Right cardiac atrium (tissue), 5 donors: Measurements from ENCODE around the gene SSB. TPM values are rescaled to one million over a fixed set of nuclear protein-coding genes. Genes with fewer than 3 reads are reported as not detected.
"Not testable (repeated sequence)": the region's sequence is repeated elsewhere in the genome, so short reads cannot be mapped to it uniquely, and the experiment has no call there.

ENCODE experiments used
- ATAC-seq, 2 donors: fragments of 200-7000 bp; cut with Tn5 transposase; one replicate each; pipeline versions ENCODE4 v1.8.0 to v1.9.1; 2020; ENCODE audit warnings: moderate library complexity in 2 of 2, mild to moderate bottlenecking in 1 of 2
- DNase-seq, 3 donors: peaks; one replicate each; pipeline ENCODE4 v3.0.0-alpha.2; 2020
- H3K27ac ChIP-seq: one replicate; pipeline ENCODE4 v1.5.1; 2013; ENCODE audit warnings: mild to moderate bottlenecking, low read length, control low read depth, moderate library complexity
- H3K27me3 ChIP-seq: one replicate; pipeline ENCODE4 v1.6.1; 2013; ENCODE audit not compliant: control insufficient read depth, insufficient read depth
- H3K4me1 ChIP-seq: one replicate; pipeline ENCODE4 v1.6.1; 2013; ENCODE audit warnings: low read length; ENCODE audit not compliant: control insufficient read depth, insufficient read depth
- H3K4me3 ChIP-seq: one replicate; pipeline ENCODE4 v1.5.1; 2013; ENCODE audit warnings: low read length, control low read depth
- H3K9me3 ChIP-seq: one replicate; pipeline ENCODE4 v1.6.1; 2013; ENCODE audit warnings: low read length; ENCODE audit not compliant: control insufficient read depth
- WGBS: extraction: QIAGEN DNeasy Blood & Tissue Kit; methylation state at CpG from one replicate; pipeline ENCODE4 v1.1.7; 2013; 5-methylcytosine and 5-hydroxymethylcytosine counted together
- intact Hi-C, 4 donors: fragments of 100-400 bp; cut with DNase I; formaldehyde crosslinking; loops; one replicate each; pipeline versions ENCODE4 v1.11.0 to v1.14.0; 2022 to 2023
- polyA plus RNA-seq: library from polyadenylated mRNA; stranded (reverse); fragments of 200-250 nt; gene quantifications from one replicate; pipeline ENCODE4 v1.2.3, GENCODE V29; 2013
- total RNA-seq, 4 donors: library from RNA; stranded (reverse); fragmentation: NEBNext Ultra II Directional; extraction: Animal tissue kit (Norgen Biotek cat#: 25700); gene quantifications; one replicate each; pipeline ENCODE4 v1.2.1, GENCODE V29; 2021
- donor health status: healthy with polysubstance abuse.
- donor health status: DM: no; HTN: yes; CAD: no.
- donor health status: DM: no; HTN: no; CAD: no.
- donor health status: DM: no; HTN: yes; CAD: no; lungs with severe emphysema.
- donor health status: DM: yes; HTN: yes; CAD: no.

The SSB gene
- total and polyA plus RNA-seq, 5 donors: 55.2 to 73.3 (median 60.6) TPM

DNA sequence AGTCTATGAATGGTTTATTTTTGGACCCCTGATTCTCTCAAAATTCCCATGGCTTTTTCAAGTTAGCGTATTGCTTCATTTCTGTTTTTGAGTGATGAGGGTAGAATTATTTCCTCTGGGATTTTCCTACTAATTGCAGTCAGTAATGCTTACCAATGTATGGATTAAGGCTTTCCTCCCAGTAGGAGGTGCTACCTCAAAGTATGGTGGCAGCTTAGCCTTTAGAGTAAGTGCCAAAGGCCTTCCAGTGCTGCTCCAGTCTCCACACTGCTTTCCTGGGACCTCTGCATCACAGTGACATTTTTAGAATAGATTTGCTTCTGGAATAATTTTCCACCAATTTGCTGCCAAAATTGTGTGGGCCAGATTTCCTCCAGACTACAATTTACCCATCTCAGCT, 16.2 kb upstream of the SSB start:
- DNase-seq: no peak
- no peak overlapping the region for H3K4me3 ChIP-seq
- no peaks in the 10 kb centered on the region for H3K27me3 ChIP-seq
- intact Hi-C loops: no loop called here
- no peak overlapping the region for H3K27ac ChIP-seq
- ATAC-seq: no peak
- 100% methylated on average over 1 of the region's 1 CpG for WGBS
- no peaks in the 10 kb centered on the region for H3K9me3 ChIP-seq
- H3K4me1 ChIP-seq: no peaks in the 10 kb centered on the region

DNA sequence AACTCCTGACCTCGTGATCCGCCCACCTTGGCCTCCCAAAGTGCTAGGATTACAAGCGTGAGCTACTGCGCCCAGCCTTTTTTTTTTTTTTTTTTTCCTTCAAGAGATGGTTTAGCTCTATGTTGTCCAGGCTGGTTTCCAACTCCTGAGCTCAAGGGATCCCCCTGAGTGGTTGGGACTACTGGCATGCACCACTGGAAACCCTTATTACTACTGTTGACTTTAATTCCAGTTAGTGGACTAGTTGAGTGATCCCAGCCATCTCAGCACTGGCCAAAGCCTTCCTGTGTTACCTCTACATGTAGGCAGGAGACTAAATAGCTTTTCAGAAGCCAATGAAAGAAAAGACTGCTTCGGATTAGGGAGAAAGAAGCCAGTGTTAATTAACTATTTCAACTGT, 8.1 kb upstream of the SSB start:
- intact Hi-C loops: no loop called here
- ATAC-seq (no peak), DNase-seq (no peak)
- H3K9me3 ChIP-seq: no peaks in the 10 kb centered on the region
- no peaks in the 10 kb centered on the region for H3K4me1 ChIP-seq
- no peak overlapping the region for H3K27ac ChIP-seq
- no peak overlapping the region for H3K4me3 ChIP-seq
- no peaks in the 10 kb centered on the region for H3K27me3 ChIP-seq
- WGBS: 78% methylated on average over 5 of the region's 5 CpGs

DNA sequence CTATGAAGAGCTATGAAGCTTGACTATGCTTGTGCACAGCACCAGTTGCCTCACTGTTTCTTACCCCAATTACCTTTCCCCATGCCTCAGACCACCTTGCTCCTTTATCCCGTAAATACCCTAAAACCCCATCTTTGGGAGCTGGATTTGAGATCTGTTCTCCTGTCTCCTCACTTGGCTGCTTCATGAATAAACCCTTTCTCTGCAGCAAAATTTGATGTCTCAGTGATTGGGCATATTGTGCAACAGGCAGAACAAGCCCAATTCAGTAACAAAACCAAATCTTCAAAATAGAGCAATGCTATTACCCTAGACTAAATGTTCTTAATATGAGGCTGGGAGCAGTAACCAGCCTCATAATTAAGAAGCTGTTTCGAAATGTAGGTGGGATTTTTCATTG, 3.5 kb upstream of the SSB start:
- ATAC-seq: no peak
- DNase-seq: no peak
- no peaks in the 10 kb centered on the region for H3K27me3 ChIP-seq
- H3K27ac ChIP-seq: no peak overlapping the region
- intact Hi-C loops: no loop called here
- WGBS: 95% methylated on average over 2 of the region's 2 CpGs
- H3K4me3 ChIP-seq: no peak overlapping the region
- no peaks in the 10 kb centered on the region for H3K4me1 ChIP-seq
- H3K9me3 ChIP-seq: no peaks in the 10 kb centered on the region

DNA sequence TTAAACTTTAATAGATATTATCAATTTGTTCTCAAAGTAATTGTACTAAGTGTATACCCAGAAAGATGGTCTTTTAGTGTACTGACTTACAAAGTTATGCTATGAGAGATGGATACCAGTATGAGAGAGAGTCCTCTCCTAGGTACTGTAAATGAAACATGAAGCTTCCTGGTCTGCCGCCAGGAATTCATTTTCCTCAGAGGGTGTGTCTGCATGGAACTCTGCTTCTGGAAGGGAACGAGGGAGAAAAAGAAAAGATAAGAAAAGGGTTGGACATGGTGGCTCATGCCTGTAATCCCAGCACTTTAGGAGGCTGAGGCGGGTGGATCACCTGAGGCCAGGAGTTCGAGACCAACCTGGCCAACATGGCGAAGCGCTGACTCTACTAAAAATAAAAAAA, 2.2 kb upstream of the SSB start:
- no peak overlapping the region for H3K27ac ChIP-seq
- no peaks in the 10 kb centered on the region for H3K9me3 ChIP-seq
- H3K4me1 ChIP-seq: no peaks in the 10 kb centered on the region
- DNase-seq (no peak), ATAC-seq (no peak)
- intact Hi-C loops: no loop called here
- WGBS: 77% methylated on average over 6 of the region's 6 CpGs
- H3K4me3 ChIP-seq: no peak overlapping the region
- H3K27me3 ChIP-seq: no peaks in the 10 kb centered on the region

DNA sequence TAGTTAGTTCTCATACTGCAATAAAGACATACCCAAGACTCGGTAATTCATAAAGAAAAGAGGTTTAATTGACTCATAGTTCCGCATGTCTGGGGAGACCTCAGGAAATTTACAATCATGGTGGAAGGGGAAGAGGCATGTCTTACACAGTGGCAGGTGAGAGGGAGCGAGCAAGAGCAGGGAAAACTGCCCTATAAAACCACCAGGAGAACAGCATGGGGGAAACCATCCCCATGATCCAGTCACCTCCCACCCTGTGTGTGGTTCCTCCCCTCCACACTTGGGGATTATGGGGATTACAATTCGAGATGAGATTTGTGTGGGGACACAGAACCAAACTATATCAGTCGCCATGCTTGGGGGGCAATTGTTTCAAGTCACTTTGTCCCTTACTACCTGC, 1.1 kb upstream of the SSB start:
- ATAC-seq (no peak), DNase-seq (no peak)
- Histone ChIP-seq H3K27me3 (no peaks in the 10 kb centered on the region), H3K9me3 (no peaks in the 10 kb centered on the region), H3K4me3 (no peak overlapping the region), H3K27ac (no peak overlapping the region), H3K4me1 (no peaks in the 10 kb centered on the region)
- intact Hi-C loops: no loop called here
- 86% methylated on average over 5 of the region's 5 CpGs for WGBS

DNA sequence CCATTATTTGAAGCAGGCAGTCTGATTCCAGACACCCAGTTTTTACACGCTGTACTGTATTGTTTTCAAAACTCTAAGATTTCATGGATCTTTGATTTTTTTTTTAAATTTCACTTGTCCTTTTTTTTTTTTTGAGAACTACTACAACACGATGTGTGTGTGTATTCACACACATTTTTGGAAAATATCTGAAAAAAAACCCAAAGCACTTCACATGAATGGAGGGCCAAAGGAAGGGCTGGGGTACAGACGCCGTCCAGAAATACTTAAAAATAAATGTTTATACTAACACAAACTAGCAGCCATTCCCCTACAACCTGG, 314 bp upstream of the SSB start:
- Histone ChIP-seq H3K27me3 (no peaks in the 10 kb centered on the region), H3K9me3 (no peaks in the 10 kb centered on the region), H3K4me1 (no peaks in the 10 kb centered on the region), H3K27ac (peak overlapping the region; percentile 87), H3K4me3 (peak overlapping the region; percentile 81)
- intact Hi-C loops: no loop called here
- WGBS: 10% methylated on average over 4 of the region's 4 CpGs
- ATAC-seq (no peak), DNase-seq (no peak)

DNA sequence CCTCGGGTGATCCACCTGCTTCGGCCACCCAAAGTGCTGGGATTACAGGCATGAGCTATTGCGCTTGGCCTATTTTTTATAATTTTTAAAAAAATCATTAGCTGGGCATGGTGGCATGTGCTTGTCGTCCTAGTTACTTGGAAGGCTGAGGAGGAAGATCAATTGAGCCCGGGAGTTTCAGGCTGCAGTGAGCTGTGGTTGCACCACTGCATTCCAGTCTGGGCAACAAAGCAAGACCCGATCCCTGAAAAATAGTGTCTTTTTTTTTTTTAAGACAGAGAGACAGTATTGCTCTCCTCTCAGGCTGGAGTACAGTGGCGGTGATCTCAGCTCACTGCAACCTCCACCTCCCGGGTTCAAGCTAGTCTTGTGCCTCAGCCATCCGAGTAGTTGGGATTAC, 4.8 kb downstream of the SSB start:
- Histone ChIP-seq H3K27ac (no peak overlapping the region), H3K4me3 (no peak overlapping the region), H3K4me1 (no peaks in the 10 kb centered on the region), H3K9me3 (no peaks in the 10 kb centered on the region), H3K27me3 (no peaks in the 10 kb centered on the region)
- ATAC-seq (no peak), DNase-seq (no peak)
- intact Hi-C loops: no loop called here
- 93% methylated on average over 9 of the region's 9 CpGs for WGBS

DNA sequence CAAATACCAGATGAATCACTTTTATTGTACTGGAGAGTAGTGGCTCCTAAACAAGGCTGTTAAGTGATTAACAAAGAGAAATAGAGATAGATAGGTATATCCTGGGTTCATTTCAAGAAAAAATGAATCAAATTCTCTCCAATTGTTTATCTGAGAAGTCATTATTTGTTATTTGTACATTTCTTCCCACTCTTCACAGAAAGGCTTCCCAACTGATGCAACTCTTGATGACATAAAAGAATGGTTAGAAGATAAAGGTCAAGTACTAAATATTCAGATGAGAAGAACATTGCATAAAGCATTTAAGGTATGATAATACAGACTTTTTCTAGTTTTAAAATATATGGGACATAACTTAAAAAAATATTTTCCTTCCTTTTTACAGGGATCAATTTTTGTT, 7.9 kb downstream of the SSB start:
- Histone ChIP-seq H3K4me3 (no peak overlapping the region), H3K9me3 (no peaks in the 10 kb centered on the region), H3K27me3 (no peaks in the 10 kb centered on the region), H3K27ac (no peak overlapping the region), H3K4me1 (no peaks in the 10 kb centered on the region)
- DNase-seq: no peak
- intact Hi-C loops: no loop called here
- no peak for ATAC-seq

DNA sequence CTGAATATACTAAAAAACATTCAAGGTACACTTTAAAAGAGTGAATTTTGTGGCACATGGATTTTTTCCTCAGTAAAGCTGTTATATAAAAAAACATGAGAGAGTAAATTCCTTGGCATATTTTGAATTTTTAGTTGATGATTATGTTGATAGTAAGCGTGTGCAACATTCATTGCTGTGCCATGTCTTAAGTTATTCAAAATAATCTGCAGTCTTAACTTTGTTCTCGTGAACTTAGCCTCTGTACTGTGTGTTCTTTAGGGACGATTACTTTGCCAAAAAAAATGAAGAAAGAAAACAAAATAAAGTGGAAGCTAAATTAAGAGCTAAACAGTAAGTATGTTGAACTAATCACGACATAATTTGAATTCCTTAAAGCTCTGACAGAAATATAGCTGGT, 9.6 kb downstream of the SSB start:
- no peaks in the 10 kb centered on the region for H3K9me3 ChIP-seq
- WGBS: 58% methylated on average over 4 of the region's 4 CpGs
- H3K27ac ChIP-seq: no peak overlapping the region
- H3K4me1 ChIP-seq: no peaks in the 10 kb centered on the region
- ATAC-seq: peak in 1 of 2 donors; percentile 31
- no peak for DNase-seq
- intact Hi-C loops: no loop called here
- no peaks in the 10 kb centered on the region for H3K27me3 ChIP-seq
- H3K4me3 ChIP-seq: no peak overlapping the region

DNA sequence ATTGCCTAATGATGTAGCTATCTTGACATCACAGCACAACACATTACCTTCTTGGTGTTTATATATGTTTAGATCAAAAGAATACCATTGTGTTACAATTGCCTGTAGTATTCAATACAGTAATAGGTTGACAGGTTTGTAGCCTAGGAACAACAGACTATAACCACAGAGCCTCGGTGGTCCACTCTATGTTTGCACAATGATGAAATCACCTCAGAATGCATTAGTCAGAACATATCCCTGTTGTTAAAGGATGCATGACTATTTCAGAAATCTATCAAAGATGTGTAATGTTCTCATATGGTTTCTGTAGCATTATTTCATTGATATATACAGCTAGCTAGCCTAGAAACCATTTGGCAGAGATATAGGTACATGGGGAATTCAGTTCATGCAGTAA, 17.2 kb downstream of the SSB start:
- ATAC-seq (no peak), DNase-seq (no peak)
- Histone ChIP-seq H3K9me3 (no peaks in the 10 kb centered on the region), H3K27ac (no peak overlapping the region), H3K4me1 (no peaks in the 10 kb centered on the region), H3K27me3 (no peaks in the 10 kb centered on the region), H3K4me3 (no peak overlapping the region)
- WGBS: 66% methylated on average over 1 of the region's 1 CpG
- intact Hi-C loops: no loop called here

DNA sequence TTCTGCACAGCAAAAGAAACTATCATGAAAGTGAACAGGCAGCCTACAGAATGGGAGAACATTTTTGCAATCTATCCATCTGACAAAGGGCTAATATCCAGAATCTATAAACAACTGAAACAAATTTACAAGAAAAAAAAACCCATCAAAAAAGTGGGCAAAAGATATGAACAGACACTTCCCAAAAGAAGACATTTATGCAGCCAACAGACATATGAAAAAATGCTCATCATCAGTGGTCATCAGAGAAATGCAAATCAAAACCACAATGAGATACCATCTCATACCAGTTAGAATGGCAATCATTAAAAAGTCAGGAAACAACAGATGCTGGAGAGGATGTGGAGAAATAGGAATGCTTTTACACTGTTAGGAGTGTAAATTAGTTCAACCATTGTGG, 18.3 kb downstream of the SSB start:
- H3K9me3 ChIP-seq, H3K4me1 ChIP-seq, intact Hi-C loops, H3K27me3 ChIP-seq, DNase-seq, ATAC-seq, H3K4me3 ChIP-seq, H3K27ac ChIP-seq: not testable (repeated sequence)

DNA sequence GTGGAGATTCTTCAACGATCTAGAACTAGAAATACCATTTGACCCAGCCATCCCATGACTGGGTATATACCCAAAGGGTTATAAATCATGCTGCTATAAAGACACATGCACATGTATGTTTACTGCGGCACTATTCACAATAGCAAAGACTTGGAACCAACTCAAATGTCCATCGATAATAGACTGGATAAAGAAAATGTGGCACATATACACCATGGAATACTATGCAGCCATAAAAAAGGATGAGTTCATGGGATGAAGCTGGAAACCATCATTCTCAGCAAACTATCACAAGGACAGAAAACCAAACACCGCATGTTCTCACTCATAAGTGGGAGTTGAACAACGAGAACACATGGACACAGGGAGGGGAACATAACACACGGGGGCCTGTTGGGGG, 18.7 kb downstream of the SSB start:
- 98% methylated on average over 6 of the region's 6 CpGs for WGBS
- H3K4me3 ChIP-seq, intact Hi-C loops, DNase-seq, H3K9me3 ChIP-seq, H3K4me1 ChIP-seq, ATAC-seq, H3K27me3 ChIP-seq, H3K27ac ChIP-seq: not testable (repeated sequence)
